Effector memory CD4-positive, alpha-beta T cell (primary cell): ENCODE data around the gene SELPLG.
"Not testable (repeated sequence)": the region's sequence is repeated elsewhere in the genome, so short reads cannot be mapped to it uniquely, and the experiment has no call there.

Experiments used
- DNase-seq, 3 donors: peaks; one replicate each; pipeline ENCODE4 v3.0.0-alpha.2; 2020
- H3K27ac ChIP-seq: 2 replicates; pipeline ENCODE4 v1.7.0; 2013; ENCODE audit warnings: mild to moderate bottlenecking, low read length, moderate library complexity; ENCODE audit not compliant: insufficient read depth, poor library complexity, severe bottlenecking
- H3K27me3 ChIP-seq: replicated peaks from 2 replicates; pipeline ENCODE4 v1.7.0; 2013; ENCODE audit warnings: mild to moderate bottlenecking, low read length; ENCODE audit not compliant: insufficient read depth, control insufficient read depth, poor library complexity, severe bottlenecking
- H3K36me3 ChIP-seq: 2 replicates; pipeline ENCODE4 v1.7.0; 2013; ENCODE audit warnings: mild to moderate bottlenecking, low read length, moderate library complexity; ENCODE audit not compliant: control insufficient read depth, insufficient read depth
- H3K4me1 ChIP-seq: 2 replicates; pipeline ENCODE4 v1.7.0; 2013; ENCODE audit warnings: low read length, mild to moderate bottlenecking; ENCODE audit not compliant: control insufficient read depth, insufficient read depth, poor library complexity, severe bottlenecking
- H3K4me3 ChIP-seq: 2 replicates; pipeline ENCODE4 v1.7.0; 2013; ENCODE audit warnings: low read length, low read depth, mild to moderate bottlenecking; ENCODE audit not compliant: insufficient read depth, poor library complexity, severe bottlenecking
- H3K9me3 ChIP-seq: 2 replicates; pipeline ENCODE4 v1.7.0; 2013; ENCODE audit warnings: mild to moderate bottlenecking, low read length, moderate library complexity; ENCODE audit not compliant: control insufficient read depth

SELPLG gene

DNA sequence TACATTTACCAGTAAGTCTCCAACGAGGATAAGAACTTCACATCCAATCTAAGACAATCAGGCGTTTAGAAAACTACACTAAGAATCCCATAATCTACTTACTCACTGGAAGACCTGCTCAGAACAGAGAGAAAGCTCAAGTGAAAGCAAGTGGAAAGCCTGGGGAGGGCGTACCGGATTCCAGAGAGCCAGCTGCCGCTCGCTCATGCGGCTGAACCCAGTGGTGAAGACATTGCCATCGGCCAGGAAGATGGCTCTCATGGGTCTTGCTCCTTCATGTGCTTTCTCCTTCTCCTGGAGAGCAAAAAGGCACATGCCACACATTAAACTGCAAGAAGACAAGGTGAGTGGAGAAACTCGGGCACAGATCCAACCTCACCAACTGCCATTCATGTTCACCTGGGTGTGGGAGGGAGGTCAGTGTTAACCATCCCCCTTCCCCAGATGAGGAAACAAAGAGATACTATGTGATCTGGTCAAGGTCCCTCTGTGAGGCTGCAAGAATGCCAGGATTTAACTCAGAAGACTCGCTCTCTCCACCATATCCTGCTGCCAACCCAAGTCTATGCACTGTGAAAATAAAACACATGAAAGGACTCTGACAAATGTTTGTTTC, 23.5 kb upstream of the SELPLG start:
- Histone ChIP-seq H3K36me3 (no peaks in the 10 kb centered on the region), H3K4me1 (no peaks in the 10 kb centered on the region), H3K9me3 (no peaks in the 10 kb centered on the region), H3K27ac (no peak overlapping the region), H3K4me3 (no peak overlapping the region), H3K27me3 (no peaks in the 10 kb centered on the region)
- no peak for DNase-seq

DNA sequence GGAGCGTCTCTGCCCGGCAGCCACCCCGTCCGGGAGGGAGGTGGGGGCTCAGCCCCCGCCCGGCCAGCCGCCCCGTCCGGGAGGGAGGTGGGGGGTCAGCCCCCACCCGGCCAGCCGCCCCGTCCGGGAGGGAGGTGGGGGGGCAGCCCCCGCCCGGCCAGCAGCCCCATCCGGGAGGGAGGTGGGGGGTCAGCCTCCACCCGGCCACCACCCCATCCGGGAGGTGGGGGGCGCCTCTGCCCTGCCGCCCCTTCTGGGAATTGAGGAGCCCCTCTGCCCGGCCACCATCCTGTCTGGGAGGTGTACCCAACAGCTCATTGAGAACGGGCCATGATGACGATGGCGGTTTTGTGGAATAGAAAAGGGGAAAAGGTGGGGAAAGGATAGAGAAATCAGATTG, 22.6 kb upstream of the SELPLG start:
- DNase-seq, H3K4me3 ChIP-seq, H3K27me3 ChIP-seq, H3K36me3 ChIP-seq, H3K4me1 ChIP-seq, H3K27ac ChIP-seq, H3K9me3 ChIP-seq: not testable (repeated sequence)

DNA sequence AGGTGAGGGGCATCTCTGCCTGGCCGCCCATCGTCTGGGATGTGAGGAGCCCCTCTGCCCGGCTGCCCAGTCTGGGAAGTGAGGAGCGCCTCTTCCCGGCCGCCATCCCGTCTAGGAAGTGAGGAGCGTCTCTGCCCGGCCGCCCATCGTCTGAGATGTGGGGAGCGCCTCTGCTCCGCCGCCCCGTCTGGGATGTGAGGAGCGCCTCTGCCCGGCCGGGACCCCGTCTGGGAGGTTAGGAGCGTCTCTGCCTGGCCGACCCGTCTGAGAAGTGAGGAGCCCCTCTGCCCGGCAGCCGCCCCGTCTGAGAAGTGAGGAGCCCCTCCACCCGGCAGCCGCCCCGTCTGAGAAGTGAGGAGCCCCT, 22.1 kb upstream of the SELPLG start:
- not testable (repeated sequence) for H3K27ac ChIP-seq, H3K36me3 ChIP-seq, H3K4me3 ChIP-seq, H3K9me3 ChIP-seq, DNase-seq, H3K27me3 ChIP-seq, H3K4me1 ChIP-seq

DNA sequence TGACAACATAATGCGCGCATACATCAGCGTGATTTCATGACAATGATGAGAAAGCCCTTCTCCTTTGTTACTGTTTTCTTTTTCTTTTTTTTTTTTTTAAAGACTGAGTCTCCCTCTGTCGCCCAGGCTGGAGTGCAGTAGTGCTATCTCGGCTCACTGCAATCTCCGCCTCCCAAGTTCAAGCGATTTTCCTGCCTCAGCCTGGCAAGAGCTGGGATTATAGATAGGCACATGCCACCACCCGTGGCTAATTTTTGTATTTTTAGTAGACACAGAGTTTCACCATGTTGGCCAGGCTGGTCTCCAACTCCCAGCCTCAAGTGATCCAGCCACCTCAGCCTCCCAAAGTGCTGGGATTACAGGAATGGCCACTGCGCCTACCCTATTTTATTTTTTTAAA, 20.9 kb upstream of the SELPLG start:
- not testable (repeated sequence) for H3K9me3 ChIP-seq, H3K36me3 ChIP-seq

DNA sequence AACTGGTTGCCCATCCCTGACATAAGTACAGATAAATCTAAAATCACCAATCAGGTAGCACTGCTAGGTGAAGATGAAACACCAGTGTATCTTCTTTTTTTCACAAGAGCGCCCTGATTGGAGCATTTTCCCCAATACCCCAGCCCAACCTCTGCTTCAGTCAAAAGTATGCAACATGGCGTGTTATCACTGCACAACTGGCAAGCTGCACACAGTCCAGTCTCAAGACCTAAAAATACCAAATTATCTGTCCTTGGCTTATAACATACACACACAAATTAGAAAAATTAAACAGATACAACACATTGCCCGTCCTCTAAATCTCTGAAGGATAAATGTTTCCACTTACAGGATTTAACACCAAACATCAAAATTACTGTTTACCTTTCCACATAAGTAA, 20.2 kb upstream of the SELPLG start:
- no peaks in the 10 kb centered on the region for H3K27me3 ChIP-seq
- H3K4me3 ChIP-seq, result no peak overlapping the region
- no peaks in the 10 kb centered on the region for H3K9me3 ChIP-seq
- H3K36me3 ChIP-seq, result no peaks in the 10 kb centered on the region
- no peaks in the 10 kb centered on the region for H3K4me1 ChIP-seq
- DNase-seq, result no peak
- no peak overlapping the region for H3K27ac ChIP-seq

More for the DNA sequence above, 20.9 kb upstream of the SELPLG start:
- DNase-seq, H3K27ac ChIP-seq, H3K27me3 ChIP-seq, H3K4me1 ChIP-seq, H3K4me3 ChIP-seq: not testable (repeated sequence)

DNA sequence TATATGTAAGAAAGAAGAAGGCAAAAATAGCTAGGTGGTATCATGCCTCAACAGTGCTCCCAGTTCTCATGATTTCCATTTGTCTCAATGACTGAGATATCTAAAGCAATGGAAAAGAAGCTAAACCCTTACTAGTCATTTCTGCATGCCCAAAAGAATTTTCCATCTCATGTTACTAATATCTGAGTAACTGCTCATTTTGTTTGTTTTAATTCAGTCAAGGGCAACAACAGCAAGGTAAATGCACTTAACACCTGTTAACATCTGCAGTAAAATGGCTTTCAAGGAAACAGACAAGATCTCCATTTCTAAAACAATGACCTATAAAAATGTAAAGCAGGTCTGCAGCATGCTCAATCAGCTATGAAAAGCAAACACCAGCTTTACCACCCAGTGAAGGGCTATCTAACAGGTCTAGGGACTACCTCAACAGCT, 19.4 kb upstream of the SELPLG start:
- H3K27ac ChIP-seq, result no peak overlapping the region
- no peak overlapping the region for H3K4me3 ChIP-seq
- H3K9me3 ChIP-seq, result no peaks in the 10 kb centered on the region
- DNase-seq, result no peak
- no peaks in the 10 kb centered on the region for H3K4me1 ChIP-seq
- no peaks in the 10 kb centered on the region for H3K27me3 ChIP-seq
- H3K36me3 ChIP-seq, result no peaks in the 10 kb centered on the region

DNA sequence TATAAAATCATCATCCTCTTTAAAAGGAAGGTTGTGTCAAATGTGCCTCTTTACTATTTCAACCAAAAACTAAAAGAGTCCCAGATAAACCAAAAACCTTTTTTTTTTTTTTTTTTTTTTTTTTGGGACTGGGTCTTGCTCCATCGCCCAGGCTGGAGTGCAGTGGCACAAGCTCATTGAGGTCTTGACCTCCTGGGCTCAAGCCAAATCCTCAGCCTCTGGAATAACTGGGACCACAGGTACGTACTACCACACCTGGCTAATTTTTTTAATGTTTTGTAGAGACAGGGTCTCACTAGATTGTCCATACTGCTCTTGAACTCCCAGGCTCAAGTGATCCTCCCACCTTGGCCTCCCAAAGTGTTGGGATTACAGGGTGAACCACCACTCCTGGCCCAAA, 16.4 kb upstream of the SELPLG start:
- H3K4me1 ChIP-seq, result peaks cover 12% of the 10 kb centered on the region
- no peaks in the 10 kb centered on the region for H3K36me3 ChIP-seq
- H3K4me3 ChIP-seq, result no peak overlapping the region
- no peaks in the 10 kb centered on the region for H3K27me3 ChIP-seq
- no peak overlapping the region for H3K27ac ChIP-seq
- DNase-seq, result no peak
- no peaks in the 10 kb centered on the region for H3K9me3 ChIP-seq

DNA sequence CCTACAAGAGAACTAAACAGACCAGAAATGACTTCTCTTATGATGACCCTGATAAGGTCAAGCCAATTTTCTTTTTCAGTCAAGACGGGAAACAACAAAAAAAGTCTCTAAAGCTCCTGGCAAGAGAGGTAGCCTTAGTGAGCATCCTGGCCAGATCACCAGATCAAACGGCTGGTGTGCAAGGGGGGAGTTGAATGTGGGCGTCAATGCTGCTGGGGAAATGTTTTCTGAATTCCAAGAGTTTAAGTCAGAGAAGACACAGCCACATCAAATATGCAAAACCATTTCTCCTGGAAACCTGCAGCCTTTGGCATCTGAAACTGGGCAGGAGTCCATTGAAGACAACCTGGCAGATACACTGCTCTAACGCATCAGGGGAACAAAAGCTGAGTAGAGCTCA, 16.0 kb upstream of the SELPLG start:
- Histone ChIP-seq H3K27ac (no peak overlapping the region), H3K27me3 (no peaks in the 10 kb centered on the region), H3K9me3 (no peaks in the 10 kb centered on the region), H3K4me1 (peaks cover 12% of the 10 kb centered on the region), H3K36me3 (no peaks in the 10 kb centered on the region), H3K4me3 (no peak overlapping the region)
- no peak for DNase-seq

DNA sequence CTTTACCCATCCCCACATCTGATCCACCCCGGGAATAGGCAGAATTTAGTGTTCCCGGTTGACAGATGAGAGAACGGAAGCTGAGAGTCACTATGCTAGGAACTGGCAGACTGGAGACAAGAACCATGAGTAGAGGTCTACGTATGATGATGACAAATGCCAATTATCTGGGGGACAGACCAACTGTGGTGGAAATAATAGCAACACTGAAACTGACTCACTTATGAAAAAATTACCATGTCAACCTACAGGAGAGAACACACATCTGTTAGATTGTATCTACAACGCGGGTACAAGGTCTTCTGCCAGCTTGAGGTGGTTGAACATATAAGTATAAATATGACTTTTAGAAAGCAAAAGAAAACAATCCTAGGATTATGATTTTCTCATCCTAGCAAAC, 15.4 kb upstream of the SELPLG start:
- no peaks in the 10 kb centered on the region for H3K36me3 ChIP-seq
- no peaks in the 10 kb centered on the region for H3K9me3 ChIP-seq
- H3K27ac ChIP-seq, result no peak overlapping the region
- no peak for DNase-seq
- H3K4me3 ChIP-seq, result no peak overlapping the region
- no peaks in the 10 kb centered on the region for H3K27me3 ChIP-seq
- peaks cover 12% of the 10 kb centered on the region for H3K4me1 ChIP-seq

DNA sequence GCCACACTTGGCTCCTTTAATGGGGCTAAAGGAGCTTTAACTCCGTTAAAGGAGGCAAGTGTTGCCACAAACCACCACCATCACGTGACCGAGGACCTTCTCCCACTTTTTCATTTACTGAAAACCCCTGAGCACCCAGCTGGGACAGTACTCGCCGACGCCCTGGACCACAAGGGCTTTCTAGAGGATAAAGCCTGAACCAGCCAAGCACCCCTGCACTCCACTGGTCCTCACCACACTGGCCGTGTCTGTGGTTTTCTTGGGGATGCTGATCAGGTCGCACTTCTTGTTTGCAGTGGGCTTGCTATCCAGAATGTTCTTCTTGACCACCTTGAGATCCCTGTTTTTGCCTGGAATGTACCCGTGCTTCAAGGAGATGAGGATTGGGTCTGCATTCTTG, 14.7 kb upstream of the SELPLG start:
- no peak for DNase-seq
- Histone ChIP-seq H3K36me3 (no peaks in the 10 kb centered on the region), H3K4me3 (no peak overlapping the region), H3K9me3 (no peaks in the 10 kb centered on the region), H3K27ac (no peak overlapping the region), H3K27me3 (no peaks in the 10 kb centered on the region), H3K4me1 (peaks cover 12% of the 10 kb centered on the region)
